H1 (cell line): ENCODE data around the gene CTSH. TPM values are rescaled to one million over a fixed set of nuclear protein-coding genes. Genes with fewer than 3 reads are reported as not detected.

Source experiments
- CTCF ChIA-PET: fragments of 300-600 bp; sonication (Branson Sonifier 250); formaldehyde crosslinking; loops from one replicate; lab custom pipeline; 2021; ENCODE audit not compliant: partially characterized antibody; lab: Charles Lee
- POLR2A ChIA-PET: fragments of 300-600 bp; sonication (Branson Sonifier 250); formaldehyde crosslinking; loops from one replicate; lab custom pipeline; 2021; ENCODE audit warnings: inconsistent platforms; ENCODE audit not compliant: partially characterized antibody; lab: Charles Lee
- DNase-seq, 2 experiments: peaks; one replicate each; pipeline versions ENCODE4 v3.0.0 to v3.0.0-alpha.2; 2010 to 2022; ENCODE audit warnings: low spot score in 2 of 2, low read depth in 1 of 2, mixed read lengths in 1 of 2
- FAIRE-seq: peaks from 2 replicates; lab custom pipeline; 2011; peaks lifted over from hg19 to GRCh38; lab: Jason Lieb, UNC
- H2AFZ ChIP-seq: 2 replicates; pipeline ENCODE4 v1.8.1; 2012; ENCODE audit warnings: low read length, inconsistent platforms
- H2AK5ac ChIP-seq: 2 replicates; pipeline ENCODE4 v1.6.1; 2013; ENCODE audit warnings: low read depth, low read length
- H2BK120ac ChIP-seq: replicated peaks from 2 replicates; pipeline ENCODE3; 2013; ENCODE audit warnings: low read depth, low read length, inconsistent platforms
- H2BK12ac ChIP-seq: 2 replicates; pipeline ENCODE4 v1.6.1; 2013; ENCODE audit warnings: low read depth, low read length
- H2BK15ac ChIP-seq: 2 replicates; pipeline ENCODE4 v1.6.1; 2013; ENCODE audit warnings: low read length
- H2BK20ac ChIP-seq: 2 replicates; pipeline ENCODE4 v1.6.1; 2013; ENCODE audit warnings: low read length
- H2BK5ac ChIP-seq: 2 replicates; pipeline ENCODE4 v1.6.1; 2013; ENCODE audit warnings: low read depth, low read length
- H3K14ac ChIP-seq: 2 replicates; pipeline ENCODE4 v1.6.1; 2013; ENCODE audit warnings: inconsistent platforms; ENCODE audit not compliant: insufficient read length
- H3K18ac ChIP-seq: 2 replicates; pipeline ENCODE4 v1.6.1; 2013; ENCODE audit warnings: low read length; ENCODE audit errors: extremely low read depth
- H3K23ac ChIP-seq: 2 replicates; pipeline ENCODE4 v1.6.1; 2013; ENCODE audit warnings: inconsistent platforms; ENCODE audit not compliant: insufficient read length
- H3K23me2 ChIP-seq: 2 replicates; pipeline ENCODE4 v1.6.1; 2013; ENCODE audit warnings: low read depth, low read length
- H3K27ac ChIP-seq: 2 replicates; pipeline ENCODE4 v1.6.1; 2011; ENCODE audit warnings: low read depth, low read length, inconsistent platforms
- H3K27me3 ChIP-seq, 4 experiments: replicated peaks in 1 of 4; 1 replicate in 1 of 4; 2 replicates in 3 of 4; pipeline versions ENCODE4 v1.6.1 to v1.8.1; 2011 to 2013; ENCODE audit warnings: low read length in 3 of 4, mild to moderate bottlenecking in 3 of 4, inconsistent platforms in 2 of 4, mixed read lengths in 2 of 4, moderate library complexity in 1 of 4; ENCODE audit not compliant: control insufficient read depth in 3 of 4, insufficient read depth in 3 of 4; ENCODE audit errors: extremely low read depth in 1 of 4
- H3K36me3 ChIP-seq, 4 experiments: 2 replicates each; pipeline versions ENCODE4 v1.6.1 to v1.8.1; 2011 to 2013; ENCODE audit warnings: mild to moderate bottlenecking in 4 of 4, low read length in 3 of 4, moderate library complexity in 2 of 4, control low read depth in 1 of 4, inconsistent platforms in 1 of 4; ENCODE audit not compliant: insufficient read depth in 4 of 4, control insufficient read depth in 2 of 4
- H3K4ac ChIP-seq: replicated peaks from 2 replicates; pipeline ENCODE3; 2013; ENCODE audit warnings: low read length, low read depth, mixed read lengths, inconsistent platforms; ENCODE audit not compliant: insufficient read length
- H3K4me1 ChIP-seq, 4 experiments: replicated peaks in 1 of 4; 1 replicate in 1 of 4; 2 replicates in 3 of 4; pipeline versions ENCODE4 v1.6.1 to v1.8.1; 2011 to 2013; ENCODE audit warnings: low read length in 3 of 4, inconsistent platforms in 2 of 4, mixed read lengths in 1 of 4; ENCODE audit not compliant: insufficient read depth in 4 of 4, control insufficient read depth in 3 of 4
- H3K4me2 ChIP-seq, 2 experiments: 2 replicates each; pipeline versions ENCODE4 v1.6.1 to v1.8.1; 2011 to 2013; ENCODE audit warnings: low read depth in 2 of 2, low read length in 2 of 2, control low read depth in 1 of 2, inconsistent platforms in 1 of 2, mild to moderate bottlenecking in 1 of 2; ENCODE audit not compliant: insufficient read depth in 1 of 2
- H3K4me3 ChIP-seq, 4 experiments: fragments of 200-600, 300-600 bp in 1 of 4; sonication (generic), shearing (Covaris generic), sonication (Bioruptor Twin) in 1 of 4; 2 replicates each; pipeline versions ENCODE4 v1.5.1 to v1.8.1; 2011 to 2016; ENCODE audit warnings: low read length in 4 of 4, low read depth in 3 of 4, control low read depth in 2 of 4, inconsistent platforms in 2 of 4, mild to moderate bottlenecking in 2 of 4, mixed read lengths in 1 of 4, moderate library complexity in 1 of 4; ENCODE audit not compliant: insufficient read depth in 2 of 4; ENCODE audit errors: extremely low read depth in 1 of 4
- H3K56ac ChIP-seq: replicated peaks from 2 replicates; pipeline ENCODE3; 2013; ENCODE audit warnings: low read depth, mild to moderate bottlenecking, mixed read lengths, low read length, inconsistent platforms; ENCODE audit not compliant: insufficient read length
- H3K79me1 ChIP-seq: 2 replicates; pipeline ENCODE4 v1.6.1; 2013; ENCODE audit warnings: low read depth, low read length, control low read depth
- H3K79me2 ChIP-seq, 2 experiments: 2 replicates each; pipeline versions ENCODE4 v1.6.1 to v1.8.1; 2012 to 2013; ENCODE audit warnings: low read length in 2 of 2, mild to moderate bottlenecking in 2 of 2, inconsistent platforms in 1 of 2; ENCODE audit not compliant: insufficient read depth in 2 of 2, control insufficient read depth in 1 of 2
- H3K9ac ChIP-seq, 4 experiments: replicated peaks in 1 of 4; 1 replicate in 1 of 4; 2 replicates in 3 of 4; pipeline versions ENCODE4 v1.6.1 to v1.8.1; 2011 to 2013; ENCODE audit warnings: low read depth in 3 of 4, low read length in 3 of 4, control low read depth in 2 of 4, mild to moderate bottlenecking in 2 of 4, moderate library complexity in 2 of 4, inconsistent platforms in 1 of 4; ENCODE audit errors: extremely low read depth in 1 of 4
- H3K9me3 ChIP-seq, 2 experiments: 2 replicates each; pipeline versions ENCODE4 v1.6.1 to v1.8.1; 2012 to 2013; ENCODE audit warnings: mild to moderate bottlenecking in 2 of 2, moderate library complexity in 2 of 2, control low read depth in 1 of 2, inconsistent platforms in 1 of 2, low read depth in 1 of 2, low read length in 1 of 2, mixed read lengths in 1 of 2; ENCODE audit not compliant: insufficient read depth in 2 of 2
- H4K20me1 ChIP-seq, 2 experiments: replicated peaks in 1 of 2; 2 replicates each; pipeline versions ENCODE3 to v1.8.1; 2011 to 2013; ENCODE audit warnings: inconsistent platforms in 2 of 2, low read length in 2 of 2, mild to moderate bottlenecking in 1 of 2; ENCODE audit not compliant: insufficient read depth in 2 of 2, control insufficient read depth in 1 of 2
- H4K5ac ChIP-seq: 2 replicates; pipeline ENCODE4 v1.6.1; 2013; ENCODE audit warnings: low read length, low read depth, mixed read lengths, inconsistent platforms; ENCODE audit not compliant: insufficient read length
- H4K8ac ChIP-seq: 2 replicates; pipeline ENCODE4 v1.8.0; 2013; ENCODE audit warnings: mild to moderate bottlenecking, moderate library complexity, low read length, inconsistent platforms; ENCODE audit not compliant: insufficient read depth; ENCODE audit errors: extremely low read depth
- H4K91ac ChIP-seq: replicated peaks from 2 replicates; pipeline ENCODE3; 2013; ENCODE audit warnings: low read length, mixed read lengths, inconsistent platforms; ENCODE audit not compliant: insufficient read length
- CBX5 ChIP-seq: fragments of 300-800, 300-1000 bp; sonication (generic); IDR thresholded peaks from 2 replicates; pipeline ENCODE4 v1.7.1; 2016; ENCODE audit warnings: antibody characterized with exemption, low read length, low read depth
- CHD2 ChIP-seq: IDR thresholded peaks from 2 replicates; pipeline ENCODE4 v1.6.1; 2012; ENCODE audit warnings: low read length, improper control_type of control experiment
- POLR2A ChIP-seq, 2 experiments: IDR thresholded peaks; 1 replicate in 1 of 2; 2 replicates in 1 of 2; pipeline ENCODE4 v1.6.1; 2011; ENCODE audit warnings: low read depth in 2 of 2, low read length in 2 of 2, mild to moderate bottlenecking in 2 of 2; ENCODE audit errors: control extremely low read depth in 1 of 2
- WGBS, 2 experiments: shearing (Covaris generic) in 1 of 2; methylation state at CpG; one replicate each; pipeline versions ENCODE4 v1.1.6 to v1.1.7; 2013 to 2015; ENCODE audit warnings: low lambda C conversion rate in 2 of 2, mixed read lengths in 2 of 2, inconsistent platforms in 1 of 2, low coverage in 1 of 2, missing lambda C conversion rate in 1 of 2; ENCODE audit not compliant: insufficient replicate concordance in 2 of 2, insufficient coverage in 1 of 2, insufficient read length in 1 of 2; ENCODE audit errors: extremely low coverage in 1 of 2, missing lambda C conversion rate in 1 of 2; 5-methylcytosine and 5-hydroxymethylcytosine counted together
- polyA plus RNA-seq, 7 experiments: library from polyadenylated mRNA; depleted of rRNA in 3 of 7; stranded (reverse) in 5 of 7; unstranded in 2 of 7; fragments of >200 nt in 5 of 7; fragments of 200-250 nt in 2 of 7; gene quantifications; 1 replicate in 5 of 7; 2 replicates in 1 of 7; 4 replicates in 1 of 7; pipeline versions ENCODE4 v1.2.1 to v1.2.3, GENCODE V29; 2011 to 2013; ENCODE audit warnings: missing spikeins in 2 of 7, mixed read lengths in 2 of 7
- total RNA-seq: library from RNA; stranded (reverse); fragmentation: NEBNext Ultra II Directional; extraction: Animal tissue kit (Norgen Biotek cat#: 25700); gene quantifications from 2 replicates; pipeline ENCODE4 v1.2.1, GENCODE V29; 2021

Gene CTSH
- total and polyA plus RNA-seq, 2 of the 8 experiments (the other 6 are each of a cell fraction or from before 2014, with no cell fraction given): 34.0 to 36.8 TPM

GRCh38 chr15:78951841-78952238, 7.0 kb upstream of the CTSH start:
- H3K9ac ChIP-seq: no peak overlapping the region
- POLR2A ChIA-PET: no interaction called here
- no peak overlapping the region for H3K4me3 ChIP-seq
- H3K4me1 ChIP-seq: peaks cover 0 to 7% (median 1%) of the 10 kb centered on the region in 4 experiments; a peak in 3 of 7 replicates
- no peaks in the 10 kb centered on the region for H4K20me1 ChIP-seq
- H2BK12ac ChIP-seq: 0 out of 2 replicates have a peak overlapping the region, but pooled peaks have one; percentile 33
- no peaks in the 10 kb centered on the region for H3K79me2 ChIP-seq
- no peak overlapping the region for H3K23ac ChIP-seq
- no peak overlapping the region for H3K18ac ChIP-seq
- no peak for DNase-seq
- H3K23me2 ChIP-seq: no peaks in the 10 kb centered on the region; the same call in 1 of the 2 replicates
- H4K5ac ChIP-seq: no peak overlapping the region
- no peak overlapping the region for H3K4me2 ChIP-seq
- no peak overlapping the region for H2BK120ac ChIP-seq
- H4K91ac ChIP-seq: no peak overlapping the region
- no peaks in the 10 kb centered on the region for H3K9me3 ChIP-seq
- H3K14ac ChIP-seq: no peak overlapping the region
- H3K79me1 ChIP-seq: no peaks in the 10 kb centered on the region
- H2BK20ac ChIP-seq: 0 out of 2 replicates have a peak overlapping the region, but pooled peaks have one; percentile 61
- WGBS, 2 experiments: 85% methylated on average over 4 of the region's 4 CpGs; no CpG with 5 or more reads in 1 of the 2 experiments
- H3K27ac ChIP-seq: no peak overlapping the region
- no peaks in the 10 kb centered on the region for H3K27me3 ChIP-seq
- H3K36me3 ChIP-seq: no peaks in the 10 kb centered on the region
- H3K4ac ChIP-seq: no peak overlapping the region
- no peak overlapping the region for H2BK15ac ChIP-seq
- H3K56ac ChIP-seq: no peak overlapping the region
- H2AFZ ChIP-seq: peak overlapping the region; percentile 85
- no peak for FAIRE-seq
- no peak overlapping the region for H2AK5ac ChIP-seq
- no peak overlapping the region for H4K8ac ChIP-seq
- H2BK5ac ChIP-seq: 0 out of 2 replicates have a peak overlapping the region, but pooled peaks have one; percentile 35
- CTCF ChIA-PET: interaction anchor here (0.7 to 1.2 kb wide), 2 partner anchors 41 to 74 kb away, joined by 3 read pairs; no protein-coding TSS in a partner anchor
- TF ChIP-seq CHD2: no peak
- no peak for TF ChIP-seq POLR2A (IDR thresholded peaks at IDR 0.05; ENCODE audit: control extremely low read depth in 1 of 2, low read depth in 2 of 2, low read length in 2 of 2)
- TF ChIP-seq CBX5: no peak
